NAMALWA (cell line): ENCODE results near the gene SUPT7L.
A peak's percentile ranks its signal among the peaks of the same experiment; 100 is the strongest.

Experiments
- DNase-seq: peaks from one replicate; pipeline ENCODE4 v3.0.0-alpha.2; 2015; ENCODE audit warnings: low spot score

SUPT7L gene

DNA sequence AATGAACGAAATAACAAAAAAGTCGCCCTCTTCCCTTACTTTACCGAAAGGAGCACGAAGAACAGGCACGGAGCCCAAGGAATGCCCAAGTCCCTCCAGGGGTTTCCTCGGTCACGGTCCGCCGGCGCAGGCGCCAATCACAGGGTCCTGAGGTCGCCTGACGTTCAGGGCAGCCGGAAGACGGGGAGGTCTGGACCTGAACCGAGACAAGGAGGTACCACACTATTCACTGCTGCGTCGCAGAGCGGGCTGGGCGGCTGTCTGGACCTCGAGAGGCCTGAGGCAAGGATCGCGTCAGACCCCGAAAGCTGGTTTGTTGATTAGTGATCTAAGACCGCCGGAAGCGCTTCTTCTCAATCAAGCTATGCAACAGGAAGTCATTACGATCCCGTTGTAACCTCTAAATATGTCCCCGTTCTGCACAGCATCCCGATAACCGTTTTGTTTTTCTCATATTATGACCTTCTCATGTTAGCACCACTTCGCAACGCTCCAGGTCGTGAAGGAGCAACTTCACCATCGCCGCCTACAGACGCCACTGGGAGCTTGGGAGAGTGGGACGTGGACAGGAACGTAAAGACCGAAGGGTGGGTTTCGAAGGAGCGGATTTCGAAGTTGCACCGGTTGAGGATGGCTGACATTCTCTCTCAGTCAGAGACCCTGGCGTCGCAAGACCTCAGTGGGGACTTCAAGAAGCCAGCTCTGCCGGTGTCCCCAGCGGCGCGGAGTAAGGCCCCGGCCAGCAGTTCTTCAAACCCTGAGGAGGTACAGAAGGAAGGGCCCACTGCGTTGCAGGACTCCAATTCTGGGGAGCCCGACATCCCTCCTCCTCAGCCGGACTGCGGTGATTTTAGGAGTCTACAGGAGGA, at the start of gene SUPT7L, which contains the start of gene SLC4A1AP:
Gene SUPT7L, minus strand, starts transcription at position 330 of the 869 bp plus-strand sequence. CDS start 1,422 bp downstream, outside the sequence.
Gene SLC4A1AP, plus strand, starts transcription at position 605 of the 869 bp plus-strand sequence. Its CDS starts 26 bp downstream, at position 631.
- peak; percentile 90 for DNase-seq

- no peak for DNase-seq
Measured at GRCh38 chr2:27713201-27713600, 49.8 kb upstream of the SUPT7L start.

DNA sequence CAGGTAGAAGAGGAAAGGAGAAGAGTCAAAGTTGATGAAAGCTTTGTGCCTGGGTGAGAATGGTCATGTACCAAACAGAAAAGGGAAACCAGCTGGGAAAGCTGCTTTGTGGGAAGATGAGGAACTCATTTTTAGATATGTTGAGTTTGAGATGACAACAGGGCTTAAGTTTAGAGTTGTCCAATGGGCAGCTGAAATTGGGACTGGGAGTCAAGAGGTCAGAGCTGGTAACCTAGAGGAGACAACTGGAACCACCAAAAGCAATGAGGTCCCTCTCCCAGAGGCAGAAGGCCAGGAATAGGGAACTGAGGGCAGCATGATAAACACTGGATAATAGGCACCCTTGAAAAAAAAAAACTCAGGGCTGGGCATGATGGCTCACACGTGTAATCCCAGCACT, 49.1 kb upstream of the SUPT7L start:
- DNase-seq: no peak

GRCh38 chr2:27711804-27712203, 48.4 kb upstream of the SUPT7L start:
- DNase-seq: no peak

DNA sequence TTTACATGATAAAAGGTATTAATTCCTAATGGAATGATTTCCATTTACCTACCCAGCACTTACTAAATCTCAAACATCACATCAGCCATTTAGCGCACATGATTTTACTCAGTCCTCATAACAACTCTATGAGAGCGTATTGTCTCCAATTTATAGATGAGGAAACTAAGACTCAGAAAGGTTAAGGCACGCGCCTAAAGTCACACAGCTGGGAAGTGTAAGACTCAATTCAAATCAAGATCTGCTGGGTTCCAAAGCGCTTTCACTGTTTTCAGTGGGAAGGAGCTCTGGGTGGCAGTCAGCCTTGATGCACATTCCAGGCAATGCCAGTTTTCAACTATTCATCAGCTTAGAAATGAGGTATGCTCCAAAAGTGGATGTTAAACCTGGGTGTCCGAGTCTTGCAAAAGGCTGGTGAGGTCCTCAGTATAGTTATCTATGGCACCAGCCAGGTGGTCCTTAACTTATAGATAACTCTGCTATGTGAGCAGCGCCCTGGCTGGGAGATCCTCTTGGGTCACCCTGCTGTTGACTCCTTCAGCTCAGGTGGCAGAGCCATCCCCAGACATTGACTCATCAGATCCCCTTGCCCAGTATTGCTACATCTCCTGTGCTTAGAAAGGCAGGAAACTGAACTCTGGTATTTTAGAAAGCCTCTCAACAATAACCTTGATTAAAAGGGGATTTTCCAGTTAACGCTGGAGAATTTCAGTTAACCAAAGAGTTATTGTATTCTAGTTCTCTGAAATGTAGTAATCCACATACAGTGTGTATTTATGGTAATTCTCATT, 47.4 kb upstream of the SUPT7L start:
- no peak for DNase-seq

- DNase-seq: no peak
Measured at GRCh38 chr2:27709960-27710575, 46.7 kb upstream of the SUPT7L start.

DNA sequence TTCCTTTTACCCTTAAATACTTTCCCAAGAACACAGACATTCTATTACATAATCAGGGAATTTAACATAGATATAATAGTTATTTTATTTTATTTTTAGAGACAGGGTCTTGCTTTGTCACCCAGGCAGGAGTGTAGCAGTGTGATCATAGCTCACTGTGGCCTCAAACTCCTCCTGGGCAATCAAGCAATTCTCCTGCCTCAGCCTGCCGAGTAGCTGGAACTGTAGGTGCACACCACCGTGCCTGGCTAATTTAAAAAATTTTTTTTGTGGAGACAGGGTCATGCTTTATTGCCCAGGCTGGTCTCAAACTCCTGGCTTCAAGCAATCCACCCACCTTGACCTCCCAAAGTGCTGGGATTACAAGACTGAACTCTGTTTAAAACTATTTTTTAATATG, 45.9 kb upstream of the SUPT7L start:
- DNase-seq: no peak

GRCh38 chr2:27708666-27709065, 45.3 kb upstream of the SUPT7L start:
- DNase-seq: no peak

DNA sequence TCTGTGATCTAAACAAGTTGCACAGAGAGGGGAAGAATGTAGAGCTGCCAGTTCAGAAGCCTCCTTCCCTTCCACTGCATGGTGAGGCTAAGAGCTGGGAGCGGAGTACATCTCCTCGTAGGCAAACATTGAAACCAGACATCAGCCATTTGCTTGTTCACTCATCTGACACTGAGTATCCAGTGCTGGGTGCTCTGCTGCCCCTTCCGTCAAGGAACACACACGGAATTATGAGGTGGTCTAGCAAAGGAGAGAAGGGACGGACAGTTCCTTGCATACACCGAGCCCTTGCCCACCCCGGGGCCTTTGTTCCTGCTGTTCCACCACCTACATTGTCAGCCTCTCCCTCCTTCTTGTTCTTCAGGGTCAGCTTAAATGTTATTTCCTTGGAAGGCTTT, 44.8 kb upstream of the SUPT7L start:
- no peak for DNase-seq

- DNase-seq: no peak
Measured at GRCh38 chr2:27707462-27708256, 44.2 kb upstream of the SUPT7L start.

GRCh38 chr2:27705851-27706622, 42.6 kb upstream of the SUPT7L start:
- no peak for DNase-seq

DNA sequence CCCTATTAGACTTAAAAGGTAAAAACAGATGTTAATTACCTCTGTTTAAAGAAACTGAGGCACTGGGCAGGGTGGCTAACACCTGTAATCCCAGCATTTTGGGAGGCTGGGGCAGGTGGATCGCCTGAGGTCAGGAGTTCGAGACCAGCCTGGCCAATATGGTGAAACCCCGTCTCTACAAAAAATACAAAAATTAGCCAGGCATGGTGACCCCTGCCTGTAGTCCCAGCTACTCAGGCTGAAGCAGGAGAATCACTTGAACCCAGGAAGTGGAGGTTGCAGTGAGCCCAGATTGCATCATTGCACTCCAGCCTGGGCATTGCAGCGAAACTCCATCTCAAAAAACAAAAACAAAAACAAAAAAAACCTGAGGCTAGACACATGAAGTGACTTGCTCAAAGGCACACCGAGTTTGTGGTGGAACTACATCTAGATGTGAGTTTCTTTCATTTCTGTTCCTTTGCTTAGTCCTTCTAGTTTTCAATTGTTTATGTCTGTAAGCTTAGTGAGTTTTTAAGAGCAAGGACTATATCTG, 41.0 kb upstream of the SUPT7L start:
- no peak for DNase-seq

DNA sequence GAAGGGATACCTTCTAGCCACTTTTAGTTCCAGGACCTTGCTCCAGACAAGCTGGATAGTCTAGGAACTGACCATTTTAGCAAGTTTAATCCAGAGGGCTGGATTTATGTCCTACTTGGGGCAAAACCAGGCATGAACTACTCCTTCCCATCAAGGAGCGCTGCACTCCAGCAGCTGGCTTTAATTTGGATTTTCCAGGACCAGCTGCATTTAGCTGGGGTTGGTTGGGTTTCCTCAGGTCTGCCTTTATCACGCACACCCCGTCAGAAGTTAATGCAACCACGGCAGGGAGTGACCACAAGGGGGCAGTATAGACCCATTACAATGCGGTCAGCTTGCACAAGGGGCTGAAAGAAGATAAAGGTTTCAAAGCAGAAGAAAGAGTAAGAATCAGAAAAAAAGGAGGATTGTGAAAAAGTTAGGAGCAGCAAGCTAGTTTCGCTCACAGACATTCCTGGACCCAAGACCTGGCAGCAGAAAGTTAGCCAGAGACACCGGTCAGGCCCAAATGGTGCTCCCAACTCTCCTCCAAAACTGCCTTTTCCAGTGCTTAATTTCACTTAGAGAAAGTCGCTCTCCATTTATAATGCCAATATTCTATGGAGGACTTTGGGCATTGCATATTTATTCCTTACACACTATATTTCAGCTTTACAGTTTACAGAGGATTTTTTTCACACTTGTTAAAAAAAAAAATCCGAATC, 40.4 kb upstream of the SUPT7L start:
- peak; percentile 88 for DNase-seq

DNA sequence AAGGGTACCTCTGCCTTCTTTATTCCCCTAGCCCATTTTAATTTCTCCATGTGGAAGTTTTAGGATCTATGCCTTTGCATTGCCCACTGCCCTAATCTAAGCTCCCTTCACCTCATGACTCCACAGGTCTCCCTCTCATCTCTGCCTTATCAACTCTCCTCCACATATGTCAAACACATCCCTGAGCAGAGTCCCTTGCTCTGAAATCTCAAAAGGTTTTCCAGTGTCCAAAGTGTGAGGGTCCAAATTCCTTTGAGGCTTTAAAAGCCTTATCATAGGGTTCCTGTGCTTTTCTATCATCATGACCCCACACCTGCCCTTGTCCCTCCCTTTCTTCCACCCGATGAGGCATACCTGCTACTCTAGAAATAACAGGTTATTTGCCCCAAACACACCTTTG, 38.9 kb upstream of the SUPT7L start:
- no peak for DNase-seq

DNA sequence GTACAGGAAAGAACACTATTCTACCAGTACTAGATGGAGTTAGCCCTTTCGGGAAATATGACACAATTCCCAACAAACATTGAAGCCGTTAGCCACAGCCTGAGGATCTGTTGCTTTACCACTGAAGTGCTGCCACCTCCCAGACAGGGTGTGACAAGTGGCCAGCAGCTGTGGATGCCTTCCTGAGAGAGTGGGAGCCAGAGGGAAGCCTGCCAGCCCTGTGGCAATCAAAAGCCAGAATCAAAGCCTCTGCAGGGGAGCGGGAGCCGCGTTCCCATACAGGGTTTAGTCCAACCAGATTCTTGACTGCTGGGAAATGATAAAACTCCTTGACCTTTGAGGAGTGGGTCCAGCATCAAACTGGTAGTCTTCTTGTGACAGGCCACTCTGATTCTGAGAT, 38.3 kb upstream of the SUPT7L start:
- no peak for DNase-seq

DNA sequence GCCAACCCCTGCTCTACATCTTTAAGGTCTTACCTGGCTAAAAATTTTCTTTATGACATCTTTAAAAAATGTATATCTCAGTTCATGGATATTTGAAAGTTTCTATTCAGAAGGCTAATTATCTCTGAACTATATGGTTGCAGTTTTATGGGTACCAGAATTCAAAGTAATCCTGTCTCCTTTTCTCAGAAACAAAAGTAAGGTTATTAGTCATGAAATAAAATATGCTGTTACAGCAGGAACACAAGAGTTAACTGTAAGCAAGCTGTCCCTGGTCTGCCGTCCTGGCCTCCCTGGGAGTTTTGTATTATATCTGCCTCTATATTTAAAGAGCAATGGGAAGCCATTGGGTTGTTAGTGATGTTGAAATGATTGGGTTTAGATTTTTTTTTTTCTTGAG, 34.2 kb upstream of the SUPT7L start:
- DNase-seq: no peak

DNA sequence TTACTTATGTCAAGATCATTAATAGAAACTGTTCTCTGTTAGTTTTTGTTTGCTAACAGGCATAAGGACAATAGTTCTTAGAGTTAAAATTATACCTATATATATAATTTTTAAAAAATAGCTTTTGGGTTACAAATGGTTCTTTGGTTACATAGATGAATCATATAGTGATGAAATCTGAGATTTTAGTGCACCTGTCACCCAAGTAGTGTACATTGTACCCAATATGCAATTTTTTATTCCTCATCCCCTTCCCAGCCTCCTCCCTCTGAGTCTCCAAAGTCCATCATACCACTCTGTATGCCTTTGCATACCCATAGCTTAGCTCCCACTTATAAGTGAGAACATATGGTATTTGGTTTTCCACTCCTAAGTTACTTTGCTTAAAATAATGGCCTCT, 26.6 kb upstream of the SUPT7L start:
- no peak for DNase-seq

- no peak for DNase-seq
Measured at GRCh38 chr2:27689424-27689823, 26.0 kb upstream of the SUPT7L start.

- no peak for DNase-seq
Measured at GRCh38 chr2:27687232-27687631, 23.8 kb upstream of the SUPT7L start.

GRCh38 chr2:27685577-27685976, 22.2 kb upstream of the SUPT7L start:
- no peak for DNase-seq
